Ureter (tissue), 1 donor: ENCODE data around the gene ADM2. TPM values are rescaled to one million over a fixed set of nuclear protein-coding genes. Genes with fewer than 3 reads are reported as not detected.

Source experiments
- DNase-seq: peaks from one replicate; pipeline ENCODE4 v3.0.0-alpha.2; 2020; ENCODE audit warnings: low spot score
- total RNA-seq: library from RNA; stranded (reverse); gene quantifications from one replicate; pipeline ENCODE4 v1.2.4, GENCODE V29; 2023
- donor health status: DM: yes; HTN: yes; CAD: no.

Gene ADM2
- total RNA-seq, 1 donor from 2014 or later = 4.6 TPM

- no peak for DNase-seq
Measured at GRCh38 chr22:50483977-50484853, 2.9 kb downstream of the ADM2 start.

GRCh38 chr22:50485221-50486131 is 4.1 kb downstream of the ADM2 start:
- DNase-seq = no peak

- no peak for DNase-seq
Measured at GRCh38 chr22:50486561-50487289, 5.4 kb downstream of the ADM2 start, which contains the start of gene MIOX. MIOX (plus strand) TSS chr22:50486859; CDS start chr22:50486898, 39 bp downstream.

- no peak for DNase-seq
Measured at GRCh38 chr22:50487290-50488005, 6.1 kb downstream of the ADM2 start.

DNA sequence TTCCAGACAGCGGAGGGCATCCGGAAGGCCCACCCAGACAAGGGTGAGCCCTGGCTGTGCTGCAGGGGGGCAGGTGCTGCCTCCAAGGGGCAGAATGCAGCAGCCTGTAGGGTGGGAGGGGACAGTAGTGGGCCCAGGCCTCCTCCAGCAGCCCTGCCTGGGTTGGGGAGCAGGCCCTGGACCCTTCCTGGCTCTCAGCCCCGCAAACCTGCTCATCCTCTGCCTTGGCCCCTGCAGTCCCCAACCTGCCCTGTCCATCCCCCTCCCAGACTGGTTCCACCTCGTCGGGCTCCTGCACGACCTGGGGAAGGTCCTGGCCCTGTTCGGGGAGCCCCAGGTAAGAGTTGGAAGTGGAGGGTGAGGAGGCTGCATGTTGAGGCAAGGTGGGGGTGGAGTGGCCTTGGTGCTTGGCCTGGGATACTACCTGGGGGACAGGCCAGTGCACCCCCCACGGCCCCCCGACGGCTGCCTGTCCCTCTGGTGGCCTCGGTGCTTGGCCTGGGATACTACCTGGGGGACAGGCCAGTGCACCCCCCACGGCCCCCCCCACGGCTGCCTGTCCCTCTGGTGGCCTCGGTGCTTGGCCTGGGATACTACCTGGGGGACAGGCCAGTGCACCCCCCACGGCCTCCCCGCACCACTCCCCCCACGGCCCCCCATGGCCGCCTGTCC is 6.8 kb downstream of the ADM2 start:
- no peak for DNase-seq

GRCh38 chr22:50488886-50489285 is 7.5 kb downstream of the ADM2 start:
- no peak for DNase-seq

- no peak for DNase-seq
Measured at GRCh38 chr22:50489363-50490243, 8.3 kb downstream of the ADM2 start.

DNA sequence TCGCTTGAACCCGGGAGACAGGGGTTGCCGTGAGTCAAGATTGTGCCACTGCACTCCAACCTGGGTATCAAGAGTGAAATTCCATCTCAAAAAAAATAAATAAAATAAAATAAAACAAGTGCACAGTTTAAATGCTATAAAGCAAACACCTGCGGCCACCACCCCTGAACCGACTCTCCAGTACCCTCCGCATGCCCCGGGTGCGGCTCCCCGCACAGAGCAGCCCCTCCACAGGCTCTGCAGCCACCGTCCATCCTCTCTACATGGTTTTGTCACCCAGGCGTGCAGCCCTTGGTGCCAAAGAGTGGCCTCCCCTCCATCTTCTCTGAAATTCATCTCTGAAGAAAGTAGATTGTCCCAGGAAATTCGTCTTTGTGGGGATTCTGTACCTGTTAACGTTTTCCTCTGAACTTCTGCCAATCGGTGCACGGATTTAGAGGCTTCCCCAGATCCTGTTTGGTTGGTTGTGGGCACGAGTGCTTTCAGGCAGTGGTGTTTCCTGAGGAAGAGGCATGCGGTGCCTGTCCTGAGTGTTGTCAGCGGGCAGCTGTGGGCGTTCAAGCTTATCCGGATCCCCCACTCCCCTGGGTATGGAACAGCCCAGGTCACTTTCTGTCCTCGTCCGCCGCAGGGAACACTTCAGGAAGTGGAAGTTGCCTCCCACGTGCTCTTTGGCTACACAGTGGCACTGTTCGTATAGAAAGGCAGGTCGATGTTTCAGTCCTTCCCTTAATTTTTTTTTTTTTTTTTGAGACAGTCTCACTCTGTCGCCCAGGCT is 9.4 kb downstream of the ADM2 start:
- DNase-seq = no peak

DNA sequence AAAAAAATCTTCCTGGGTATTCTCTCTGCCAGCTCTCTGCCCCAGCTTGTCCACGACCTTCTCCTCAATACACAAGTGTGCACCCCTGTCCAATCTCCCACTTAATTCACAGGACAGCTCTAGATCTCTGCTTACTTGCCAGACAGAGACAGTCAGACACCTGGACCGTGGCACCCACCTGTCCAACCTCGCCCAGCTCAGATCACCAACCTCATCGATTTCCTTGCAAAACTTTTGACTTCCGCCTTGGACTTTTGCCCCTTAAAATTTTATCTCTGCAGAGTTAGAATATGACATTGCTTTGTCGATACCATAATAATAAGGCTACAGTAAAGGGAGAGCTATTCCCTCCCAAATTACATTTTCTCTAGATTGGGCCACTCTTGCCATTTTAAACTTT is 15.8 kb downstream of the ADM2 start:
- DNase-seq = no peak

- no peak for DNase-seq
Measured at GRCh38 chr22:50498322-50498890, 17.1 kb downstream of the ADM2 start.

DNA sequence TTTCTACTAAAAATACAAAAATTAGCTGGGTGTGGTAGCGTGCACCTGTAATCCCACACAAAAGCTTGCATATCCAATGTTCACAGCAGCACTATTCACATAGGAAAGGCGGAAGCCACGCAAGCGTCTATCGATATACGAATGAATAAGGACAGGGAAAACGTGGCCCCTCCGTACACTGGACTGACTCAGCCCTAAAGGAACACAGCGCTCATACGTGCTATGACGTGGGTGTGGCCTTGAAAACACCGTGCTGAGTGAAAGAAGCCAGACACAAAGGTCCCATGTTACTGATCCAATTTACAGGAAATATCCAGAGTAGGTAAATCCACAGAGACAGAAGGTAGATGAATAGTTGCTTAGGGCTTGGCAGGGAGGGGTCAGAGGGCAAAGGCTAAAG is 19.1 kb downstream of the ADM2 start:
- DNase-seq = no peak

DNA sequence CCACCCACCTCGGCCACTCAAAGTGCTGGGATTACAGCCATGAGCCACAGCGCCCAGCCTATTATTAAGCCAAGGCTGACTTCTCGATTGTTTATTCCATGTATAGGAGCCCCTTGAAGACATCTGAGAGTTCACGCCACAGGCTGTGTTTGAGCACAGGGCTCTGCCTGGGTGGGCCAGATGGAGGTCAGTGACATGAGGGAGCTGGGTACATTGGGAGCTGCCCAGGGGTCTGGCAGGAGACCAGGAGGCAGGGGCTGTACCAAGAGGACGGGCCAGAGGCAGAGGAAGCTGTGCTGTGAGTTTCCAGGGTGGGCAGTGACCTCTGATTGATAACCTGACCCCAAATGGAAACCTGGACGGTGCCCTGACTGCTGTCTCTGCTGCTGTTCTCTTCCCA is 20.8 kb downstream of the ADM2 start:
- DNase-seq = no peak

DNA sequence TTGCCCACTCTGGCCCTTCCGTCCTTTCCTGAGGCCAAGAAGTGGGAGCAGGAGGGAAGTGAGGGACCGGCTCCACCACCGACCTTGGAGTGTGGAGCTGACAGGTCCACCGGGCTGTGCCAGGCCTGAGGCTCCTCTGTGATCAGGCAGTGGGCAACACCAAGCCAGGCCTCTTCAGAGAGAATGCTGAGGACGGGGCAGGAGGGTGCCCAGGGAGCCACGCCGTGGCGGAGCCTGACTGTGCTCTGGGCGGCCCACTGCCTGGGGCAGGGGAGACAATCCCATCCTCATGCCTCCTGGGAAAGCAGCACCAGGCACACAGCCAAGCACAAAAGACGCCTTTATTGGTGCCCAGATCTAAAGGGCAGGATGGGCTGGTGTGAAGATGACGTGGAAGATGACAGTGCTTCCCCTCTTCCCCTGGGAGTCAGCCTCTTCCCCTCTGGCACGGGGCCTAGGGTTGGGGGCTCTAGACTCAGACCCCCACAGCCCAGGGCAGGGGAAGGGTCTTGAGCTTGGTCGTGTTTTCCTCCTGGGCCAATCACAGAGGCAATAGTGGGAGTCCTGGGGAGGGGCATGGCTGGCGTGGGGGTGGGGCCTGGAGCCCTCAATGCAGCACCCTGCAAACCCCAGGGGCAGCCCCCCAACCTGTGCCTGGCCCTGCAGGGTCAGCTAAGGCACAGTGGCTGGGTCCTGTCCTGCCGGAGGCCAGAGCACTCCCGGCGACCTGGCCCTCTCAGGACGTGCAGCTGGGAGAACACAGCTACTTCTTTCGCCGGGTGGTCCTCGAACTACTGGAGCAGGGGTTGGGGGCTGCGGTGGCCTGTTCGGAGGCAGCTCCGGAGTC is 21.5 kb downstream of the ADM2 start:
- no peak for DNase-seq

DNA sequence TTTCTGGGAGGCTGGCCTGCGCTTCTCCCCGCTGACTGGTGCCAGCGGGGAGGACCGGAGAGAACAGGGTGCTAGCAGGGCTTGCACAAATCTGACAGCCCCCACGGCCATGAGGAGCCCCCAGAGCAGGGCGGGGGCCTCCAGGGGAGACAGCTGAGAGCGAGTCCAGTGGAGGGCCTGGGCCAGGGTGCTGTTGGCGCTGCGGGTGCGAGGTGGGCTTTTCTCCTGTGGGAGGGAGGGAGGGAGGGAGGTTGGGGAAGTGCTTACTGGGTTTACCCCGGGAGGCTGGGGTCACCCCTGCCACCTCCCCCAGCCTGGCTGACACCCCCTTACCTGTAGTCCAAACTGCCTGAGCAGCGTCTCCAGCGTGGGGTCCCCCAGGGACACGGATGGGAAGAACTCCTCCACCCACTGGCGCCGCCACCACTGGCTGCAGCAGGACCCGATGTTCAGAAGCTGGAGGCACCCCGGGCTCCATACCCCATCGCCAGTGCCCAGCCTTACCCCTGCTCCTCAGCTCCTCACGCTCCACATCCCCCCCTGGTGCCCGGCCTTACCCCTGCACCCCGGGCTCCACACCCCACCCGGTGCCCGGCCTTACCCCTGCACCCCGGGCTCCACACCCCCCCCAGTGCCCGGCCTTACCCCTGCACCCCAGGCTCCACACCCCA is 22.3 kb downstream of the ADM2 start:
- no peak for DNase-seq

DNA sequence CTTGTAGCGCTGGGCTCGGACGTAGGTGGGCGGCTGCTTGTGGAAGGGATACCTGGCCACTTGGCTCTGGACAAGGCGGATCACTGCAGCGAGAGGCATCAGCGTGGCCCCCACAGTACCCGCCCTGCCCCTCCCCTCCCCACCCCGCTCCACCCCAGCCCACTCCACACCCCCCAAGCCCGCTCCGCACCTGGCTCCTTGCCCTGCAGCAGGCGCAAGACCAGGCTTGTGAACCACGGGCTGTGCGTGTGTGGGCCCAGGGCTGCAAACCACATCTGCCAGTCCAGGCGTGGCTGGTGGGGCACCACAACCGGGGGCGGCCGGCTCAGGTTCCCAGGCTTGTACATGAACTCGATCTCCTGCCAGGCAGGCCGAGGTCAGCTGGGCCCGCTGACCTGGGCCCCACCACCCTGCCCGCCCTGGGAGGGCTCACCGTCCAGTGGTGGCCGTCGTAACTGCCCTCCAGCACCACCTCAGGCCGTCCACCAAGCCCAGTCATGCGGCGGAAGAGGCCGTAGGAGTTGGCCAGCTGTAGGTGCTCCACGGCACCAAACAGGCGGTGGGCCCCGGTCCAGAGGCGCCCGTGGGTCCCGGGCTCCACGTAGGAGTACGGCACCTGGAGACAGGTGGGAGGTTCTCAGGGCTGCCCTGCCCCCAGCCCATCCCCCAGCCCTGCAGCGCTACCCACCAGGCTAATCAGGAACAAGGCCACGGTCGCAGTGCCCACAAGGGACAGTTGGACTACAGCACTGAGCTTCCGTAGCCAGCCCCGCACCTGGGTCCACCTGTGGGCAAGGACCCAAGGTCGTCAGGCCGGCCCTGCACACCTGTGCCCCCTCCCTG is 23.2 kb downstream of the ADM2 start:
- DNase-seq = peak; percentile 79

- DNase-seq = no peak
Measured at GRCh38 chr22:50505276-50505775, 24.0 kb downstream of the ADM2 start.
